ENCODE measurements around the gene GLRA3. TPM values are rescaled to one million over a fixed set of nuclear protein-coding genes. Genes with fewer than 3 reads are reported as not detected.

Gene GLRA3
- total RNA-seq, 2 experiments from 2014 or later = not detected

GRCh38 chr4:174764105-174764729 lies 64.8 kb downstream of the GLRA3 start:
- CTCF ChIA-PET = no interaction called here
- TF ChIP-seq, protein P1, sequence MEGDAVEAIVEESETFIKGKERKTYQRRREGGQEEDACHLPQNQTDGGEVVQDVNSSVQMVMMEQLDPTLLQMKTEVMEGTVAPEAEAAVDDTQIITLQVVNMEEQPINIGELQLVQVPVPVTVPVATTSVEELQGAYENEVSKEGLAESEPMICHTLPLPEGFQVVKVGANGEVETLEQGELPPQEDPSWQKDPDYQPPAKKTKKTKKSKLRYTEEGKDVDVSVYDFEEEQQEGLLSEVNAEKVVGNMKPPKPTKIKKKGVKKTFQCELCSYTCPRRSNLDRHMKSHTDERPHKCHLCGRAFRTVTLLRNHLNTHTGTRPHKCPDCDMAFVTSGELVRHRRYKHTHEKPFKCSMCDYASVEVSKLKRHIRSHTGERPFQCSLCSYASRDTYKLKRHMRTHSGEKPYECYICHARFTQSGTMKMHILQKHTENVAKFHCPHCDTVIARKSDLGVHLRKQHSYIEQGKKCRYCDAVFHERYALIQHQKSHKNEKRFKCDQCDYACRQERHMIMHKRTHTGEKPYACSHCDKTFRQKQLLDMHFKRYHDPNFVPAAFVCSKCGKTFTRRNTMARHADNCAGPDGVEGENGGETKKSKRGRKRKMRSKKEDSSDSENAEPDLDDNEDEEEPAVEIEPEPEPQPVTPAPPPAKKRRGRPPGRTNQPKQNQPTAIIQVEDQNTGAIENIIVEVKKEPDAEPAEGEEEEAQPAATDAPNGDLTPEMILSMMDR (IDR thresholded peaks at IDR 0.05) = peak; percentile 54
- ATAC-seq (no peak), DNase-seq (no peak)
- intact Hi-C loops (cut with micrococcal nuclease) = no loop called here
- Mint-ChIP-seq H3K4me1 (ENCODE audit: low read depth) (no peaks in the 10 kb centered on the region), H3K4me3 (no peak overlapping the region), H3K27ac (no peak overlapping the region), H3K27me3 (no peaks in the 10 kb centered on the region), H3K36me3 (ENCODE audit: low read depth) (no peaks in the 10 kb centered on the region), H3K9me3 (no peaks in the 10 kb centered on the region)
- POLR2A ChIA-PET = no interaction called here

GRCh38 chr4:174763454-174764104 lies 65.5 kb downstream of the GLRA3 start:
- Mint-ChIP-seq H3K4me1 (ENCODE audit: low read depth) (no peaks in the 10 kb centered on the region), H3K27ac (no peak overlapping the region), H3K9me3 (no peaks in the 10 kb centered on the region), H3K27me3 (no peaks in the 10 kb centered on the region), H3K36me3 (ENCODE audit: low read depth) (no peaks in the 10 kb centered on the region), H3K4me3 (no peak overlapping the region)
- TF ChIP-seq, protein P1 (IDR thresholded peaks at IDR 0.05) = no peak
- intact Hi-C loops (cut with micrococcal nuclease) = no loop called here
- POLR2A ChIA-PET = no interaction called here
- ATAC-seq (no peak), DNase-seq (no peak)
- CTCF ChIA-PET = no interaction called here

GRCh38 chr4:174761451-174761850 lies 67.6 kb downstream of the GLRA3 start:
- intact Hi-C loops (cut with micrococcal nuclease) = no loop called here
- CTCF ChIA-PET = no interaction called here
- Mint-ChIP-seq H3K27ac (no peak overlapping the region), H3K9me3 (no peaks in the 10 kb centered on the region), H3K27me3 (no peaks in the 10 kb centered on the region), H3K4me1 (ENCODE audit: low read depth) (no peaks in the 10 kb centered on the region), H3K4me3 (no peak overlapping the region), H3K36me3 (ENCODE audit: low read depth) (no peaks in the 10 kb centered on the region)
- ATAC-seq (no peak), DNase-seq (no peak)
- TF ChIP-seq, protein P1 (IDR thresholded peaks at IDR 0.05) = no peak
- POLR2A ChIA-PET = no interaction called here

DNA sequence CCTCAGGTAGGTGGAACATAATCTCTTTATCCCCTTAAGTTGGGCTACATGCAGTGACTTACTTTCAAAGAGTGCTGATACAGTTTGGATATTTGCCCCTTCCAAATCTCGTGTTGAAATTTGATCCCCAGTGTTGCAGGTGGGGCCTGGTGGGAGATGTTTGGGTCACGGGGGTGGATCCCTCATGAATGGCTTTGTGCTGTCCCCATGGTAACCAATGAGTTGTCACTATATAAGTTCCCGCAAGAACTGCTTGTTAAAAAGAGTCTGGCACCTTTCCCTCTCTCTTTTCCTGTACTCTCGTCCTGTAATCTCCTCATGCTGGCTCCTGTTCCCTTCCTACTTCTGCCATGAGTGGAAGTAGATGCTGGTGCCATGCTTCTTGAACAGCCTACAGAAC lies 71.3 kb downstream of the GLRA3 start:
- POLR2A ChIA-PET = no interaction called here
- intact Hi-C loops (cut with micrococcal nuclease) = no loop called here

DNA sequence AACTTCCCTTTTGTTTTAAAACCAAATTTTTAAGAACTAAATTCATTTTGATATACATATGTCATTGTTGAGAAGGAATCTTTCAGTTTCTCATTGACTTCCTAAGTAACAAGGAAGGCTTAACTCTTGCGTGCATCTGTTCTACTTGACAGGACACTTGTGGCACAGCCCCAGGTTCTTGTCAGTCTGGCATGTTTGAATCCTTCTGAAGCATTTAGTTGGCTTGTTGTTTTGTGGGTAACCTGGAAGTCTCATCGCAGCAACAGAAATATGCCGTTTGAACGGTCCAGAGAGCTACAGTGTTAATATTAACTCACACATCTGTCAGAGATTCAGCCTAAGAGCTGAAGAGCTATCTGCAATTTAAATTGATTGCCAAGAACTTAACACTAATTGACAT lies 76.0 kb downstream of the GLRA3 start:
- no peaks in the 10 kb centered on the region for H3K4me1 Mint-ChIP-seq (ENCODE audit: low read depth)
- H3K36me3 Mint-ChIP-seq (ENCODE audit: low read depth) = no peaks in the 10 kb centered on the region
- intact Hi-C loops (cut with micrococcal nuclease) = no loop called here
- no peak for ATAC-seq
- ChIA-PET CTCF (no interaction called here), POLR2A (no interaction called here)
- no peak overlapping the region for H3K27ac Mint-ChIP-seq
- TF ChIP-seq, protein P1 (IDR thresholded peaks at IDR 0.05) = no peak
- DNase-seq = no peak
- H3K9me3 Mint-ChIP-seq = no peaks in the 10 kb centered on the region
- no peaks in the 10 kb centered on the region for H3K27me3 Mint-ChIP-seq
- no peak overlapping the region for H3K4me3 Mint-ChIP-seq

More for the DNA sequence above, 71.3 kb downstream of the GLRA3 start:
- H3K27ac Mint-ChIP-seq = no peak overlapping the region
- CTCF ChIA-PET = no interaction called here
- ATAC-seq = no peak
- H3K27me3 Mint-ChIP-seq = no peaks in the 10 kb centered on the region
- H3K9me3 Mint-ChIP-seq = no peaks in the 10 kb centered on the region
- no peaks in the 10 kb centered on the region for H3K4me1 Mint-ChIP-seq (ENCODE audit: low read depth)
- no peaks in the 10 kb centered on the region for H3K36me3 Mint-ChIP-seq (ENCODE audit: low read depth)
- TF ChIP-seq, protein P1 (IDR thresholded peaks at IDR 0.05) = no peak
- no peak for DNase-seq
- no peak overlapping the region for H3K4me3 Mint-ChIP-seq
